Pancreas (tissue), 10 donors: Measurements from ENCODE around the gene PRSS22. TPM values are rescaled to one million over a fixed set of nuclear protein-coding genes. Genes with fewer than 3 reads are reported as not detected.
A peak's percentile ranks its signal among the peaks of the same experiment; 100 is the strongest.

Source experiments
- ATAC-seq, 4 donors: fragments of 200-7000 bp; cut with Tn5 transposase; one replicate each; pipeline versions ENCODE4 v1.8.0 to v1.9.1; 2020; ENCODE audit warnings: mild to moderate bottlenecking in 4 of 4, moderate library complexity in 4 of 4
- DNase-seq, 6 donors: peaks; one replicate each; pipeline ENCODE4 v3.0.0-alpha.2; 2020
- FAIRE-seq: peaks from 2 replicates; lab custom pipeline; 2012; peaks lifted over from hg19 to GRCh38; lab: Jason Lieb, UNC
- H3K27ac ChIP-seq, 4 donors: fragments of 200-600 bp; sonication (generic); 1 replicate in 3 of 4; 2 replicates in 1 of 4; pipeline versions ENCODE4 v1.5.0 to v1.8.0; 2020
- H3K27me3 ChIP-seq, 4 donors: fragments of 200-600 bp; one replicate each; pipeline ENCODE4 v1.8.0; 2021
- H3K36me3 ChIP-seq, 3 donors: fragments of 200-600 bp; sonication (generic) in 1 of 3; one replicate each; pipeline versions ENCODE4 v1.5.0 to v1.8.0; 2020 to 2021
- H3K4me1 ChIP-seq, 3 donors: fragments of 200-600 bp; one replicate each; pipeline ENCODE4 v1.8.0; 2021
- H3K4me3 ChIP-seq, 4 donors: fragments of 200-600 bp; sonication (generic) in 2 of 4; one replicate each; pipeline versions ENCODE4 v1.5.0 to v1.8.0; 2020 to 2021
- H3K9me3 ChIP-seq, 4 donors: fragments of 200-600 bp; one replicate each; pipeline ENCODE4 v1.8.0; 2021
- WGBS, 2 donors: extraction: QIAGEN DNeasy Blood & Tissue Kit; methylation state at CpG; one replicate each; pipeline ENCODE4 v1.1.7; 2013; 5-methylcytosine and 5-hydroxymethylcytosine counted together
- intact Hi-C, 3 donors: fragments of 100-400 bp; cut with DNase I; formaldehyde crosslinking; loops; one replicate each; pipeline versions ENCODE4 v1.11.1 to v1.14.2; 2022
- polyA plus RNA-seq, 2 donors: library from polyadenylated mRNA; stranded (reverse); fragments of 200-250 nt; gene quantifications; one replicate each; pipeline ENCODE4 v1.2.3, GENCODE V29; 2013
- total RNA-seq, 6 donors: library from RNA; stranded (reverse); fragmentation: NEBNext Ultra II Directional in 4 of 6; extraction: Animal tissue kit (Norgen Biotek cat#: 25700) in 4 of 6; gene quantifications; one replicate each; pipeline versions ENCODE4 v1.2.1 to v1.2.4, GENCODE V29; 2021 to 2023
- TF ChIP-seq, protein P1 (sequence below), 4 donors: fragments of 200-600 bp; sonication (generic) in 3 of 4; IDR thresholded peaks; one replicate each; pipeline versions ENCODE4 v1.5.0 to v1.8.0; 2021; ENCODE audit warnings: antibody characterized with exemption in 4 of 4
- donor health status: healthy with polysubstance abuse.
- donor health status: DM: no; HTN: no; CAD: no; lungs with moderate emphysema.
- donor health status: DM: no; HTN: no; CAD: no.
- donor health status: control.
- donor health status: control.
- donor health status: Bipolar disorder and iron deficiency.
- donor health status: DM: yes; HTN: yes; CAD: no.
- donor health status: DM: no; HTN: no; CAD: no.
- donor health status: DM: no; HTN: no; CAD: no.
- donor health status: DM: yes; HTN: yes; CAD: no.

PRSS22 gene
- total and polyA plus RNA-seq, 8 donors, result 8.4 to 59.5 (median 16.9) TPM

GRCh38 chr16:2822496-2822895 is 35.5 kb downstream of the PRSS22 start:
- FAIRE-seq (no peak), DNase-seq (no peak), ATAC-seq (no peak)
- H3K9me3 ChIP-seq, result no peaks in the 10 kb centered on the region
- H3K4me1 ChIP-seq, result no peaks in the 10 kb centered on the region
- H3K27ac ChIP-seq, result no peak overlapping the region
- H3K4me3 ChIP-seq, result no peak overlapping the region
- intact Hi-C loops, result no loop called here
- TF ChIP-seq, protein P1, sequence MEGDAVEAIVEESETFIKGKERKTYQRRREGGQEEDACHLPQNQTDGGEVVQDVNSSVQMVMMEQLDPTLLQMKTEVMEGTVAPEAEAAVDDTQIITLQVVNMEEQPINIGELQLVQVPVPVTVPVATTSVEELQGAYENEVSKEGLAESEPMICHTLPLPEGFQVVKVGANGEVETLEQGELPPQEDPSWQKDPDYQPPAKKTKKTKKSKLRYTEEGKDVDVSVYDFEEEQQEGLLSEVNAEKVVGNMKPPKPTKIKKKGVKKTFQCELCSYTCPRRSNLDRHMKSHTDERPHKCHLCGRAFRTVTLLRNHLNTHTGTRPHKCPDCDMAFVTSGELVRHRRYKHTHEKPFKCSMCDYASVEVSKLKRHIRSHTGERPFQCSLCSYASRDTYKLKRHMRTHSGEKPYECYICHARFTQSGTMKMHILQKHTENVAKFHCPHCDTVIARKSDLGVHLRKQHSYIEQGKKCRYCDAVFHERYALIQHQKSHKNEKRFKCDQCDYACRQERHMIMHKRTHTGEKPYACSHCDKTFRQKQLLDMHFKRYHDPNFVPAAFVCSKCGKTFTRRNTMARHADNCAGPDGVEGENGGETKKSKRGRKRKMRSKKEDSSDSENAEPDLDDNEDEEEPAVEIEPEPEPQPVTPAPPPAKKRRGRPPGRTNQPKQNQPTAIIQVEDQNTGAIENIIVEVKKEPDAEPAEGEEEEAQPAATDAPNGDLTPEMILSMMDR (IDR thresholded peaks at IDR 0.05), result no peak
- H3K36me3 ChIP-seq, result no peaks in the 10 kb centered on the region
- H3K27me3 ChIP-seq, result no peaks in the 10 kb centered on the region
- 54 to 58% methylated on average over 4 of the region's 4 CpGs for WGBS, 2 donors

DNA sequence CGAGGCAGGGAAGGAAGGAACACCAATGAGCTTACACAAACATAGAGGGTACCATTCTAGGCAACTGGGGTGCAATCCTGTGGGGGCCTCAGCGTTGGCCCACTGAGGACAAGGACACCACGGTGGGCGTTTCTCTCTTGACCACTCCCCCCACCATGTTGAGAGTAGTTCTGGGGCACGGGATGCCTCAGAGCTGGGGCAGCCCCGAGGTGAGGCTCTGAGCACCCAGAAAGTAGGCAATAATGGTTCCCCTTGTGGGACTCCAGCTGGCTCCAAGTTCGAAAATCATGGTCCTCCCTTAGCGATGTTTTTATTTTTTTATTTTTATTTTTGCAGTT is 35.8 kb downstream of the PRSS22 start:
- FAIRE-seq, result no peak
- DNase-seq, result peak in 2 of 6 donors; percentile 11 to 30

GRCh38 chr16:2821487-2822157 is 36.3 kb downstream of the PRSS22 start:
- ATAC-seq (no peak), FAIRE-seq (no peak), DNase-seq (peak in 1 of 6 donors; percentile 28)
- H3K9me3 ChIP-seq, result no peaks in the 10 kb centered on the region
- H3K4me1 ChIP-seq, result no peaks in the 10 kb centered on the region
- H3K36me3 ChIP-seq, result no peaks in the 10 kb centered on the region
- no peaks in the 10 kb centered on the region for H3K27me3 ChIP-seq
- TF ChIP-seq, protein P1 (IDR thresholded peaks at IDR 0.05), result no peak
- intact Hi-C loops, result no loop called here
- 62 to 65% methylated on average over 9 of the region's 9 CpGs for WGBS, 2 donors
- H3K27ac ChIP-seq, result no peak overlapping the region
- no peak overlapping the region for H3K4me3 ChIP-seq

More for the DNA sequence above, 35.8 kb downstream of the PRSS22 start:
- no peaks in the 10 kb centered on the region for H3K27me3 ChIP-seq
- ATAC-seq, result no peak
- H3K27ac ChIP-seq, result no peak overlapping the region
- H3K36me3 ChIP-seq, result no peaks in the 10 kb centered on the region
- 48 to 54% methylated on average over 8 of the region's 8 CpGs for WGBS, 2 donors
- H3K4me3 ChIP-seq, result no peak overlapping the region
- H3K9me3 ChIP-seq, result no peaks in the 10 kb centered on the region
- intact Hi-C loops, result no loop called here
- TF ChIP-seq, protein P1 (IDR thresholded peaks at IDR 0.05), result no peak
- H3K4me1 ChIP-seq, result no peaks in the 10 kb centered on the region

DNA sequence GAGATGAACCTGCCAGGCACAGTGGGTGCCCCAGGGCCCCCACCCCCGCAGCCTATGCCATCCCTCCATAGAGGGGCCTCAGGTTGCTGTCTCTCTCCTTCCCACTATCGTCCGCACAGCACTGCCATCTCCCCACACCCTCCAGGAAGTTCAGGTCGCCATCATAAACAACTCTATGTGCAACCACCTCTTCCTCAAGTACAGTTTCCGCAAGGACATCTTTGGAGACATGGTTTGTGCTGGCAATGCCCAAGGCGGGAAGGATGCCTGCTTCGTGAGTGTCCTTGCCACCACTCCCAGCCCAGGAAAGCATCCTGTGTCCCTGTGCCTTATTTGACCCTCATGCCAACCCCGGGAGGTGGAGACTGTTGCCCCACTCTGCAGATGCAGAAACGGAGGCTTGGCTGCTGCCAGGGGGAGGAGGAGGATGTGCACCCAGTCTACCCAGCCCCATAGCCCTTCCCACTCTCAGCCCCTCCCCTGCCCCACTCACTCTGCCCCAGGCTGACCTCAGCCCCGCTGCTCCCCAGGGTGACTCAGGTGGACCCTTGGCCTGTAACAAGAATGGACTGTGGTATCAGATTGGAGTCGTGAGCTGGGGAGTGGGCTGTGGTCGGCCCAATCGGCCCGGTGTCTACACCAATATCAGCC is 37.0 kb downstream of the PRSS22 start:
- ATAC-seq, result no peak
- Histone ChIP-seq H3K36me3 (no peaks in the 10 kb centered on the region), H3K4me1 (no peaks in the 10 kb centered on the region), H3K4me3 (no peak overlapping the region), H3K27me3 (no peaks in the 10 kb centered on the region), H3K27ac (no peak overlapping the region), H3K9me3 (no peaks in the 10 kb centered on the region)
- TF ChIP-seq, protein P1 (IDR thresholded peaks at IDR 0.05), result no peak
- DNase-seq, result peak in 1 of 6 donors; percentile 31
- intact Hi-C loops, result no loop called here
- FAIRE-seq, result no peak
- WGBS, 2 donors, result 63 to 81% methylated on average over 14 of the region's 14 CpGs
